Measurements from ENCODE around the gene TBL1XR1.
"Not testable (repeated sequence)": the region's sequence is repeated elsewhere in the genome, so short reads cannot be mapped to it uniquely, and the experiment has no call there.

Gene TBL1XR1

DNA sequence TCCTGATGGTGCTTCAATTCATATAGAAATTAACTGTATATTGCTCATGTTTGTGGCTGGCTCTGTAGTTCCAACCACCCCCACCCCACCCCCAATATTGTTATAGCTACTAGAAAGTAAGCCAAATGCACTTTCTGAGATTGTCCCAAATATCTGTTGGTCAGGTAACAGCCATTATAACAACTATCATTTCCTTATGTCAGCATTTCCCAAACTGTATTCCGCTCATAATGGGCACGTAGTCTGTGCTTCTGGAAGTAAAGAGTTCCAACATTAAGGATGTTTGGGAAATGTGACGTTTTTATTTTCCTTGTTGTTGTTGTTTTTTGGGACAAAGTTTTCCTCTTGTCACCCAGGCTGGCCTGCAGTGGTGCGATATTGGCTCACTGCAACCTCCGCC, 12.2 kb upstream of the TBL1XR1 start:
- Histone ChIP-seq H3K4me1 (ENCODE audit: control insufficient read depth, insufficient read depth, low read length, poor library complexity, severe bottlenecking) (no peaks in the 10 kb centered on the region), H3K27me3 (replicated peaks; ENCODE audit: control insufficient read depth, insufficient read depth, low read length, poor library complexity, severe bottlenecking) (no peaks in the 10 kb centered on the region), H3K9me3 (ENCODE audit: control insufficient read depth, low read length) (no peaks in the 10 kb centered on the region), H3K36me3 (ENCODE audit: control insufficient read depth, insufficient read depth, low read length) (no peaks in the 10 kb centered on the region), H3K27ac (ENCODE audit: insufficient read depth, low read length, poor library complexity, severe bottlenecking) (no peak overlapping the region), H3K4me3 (ENCODE audit: insufficient read depth, low read depth, low read length, poor library complexity, severe bottlenecking) (no peak overlapping the region)
- DNase-seq: no peak

DNA sequence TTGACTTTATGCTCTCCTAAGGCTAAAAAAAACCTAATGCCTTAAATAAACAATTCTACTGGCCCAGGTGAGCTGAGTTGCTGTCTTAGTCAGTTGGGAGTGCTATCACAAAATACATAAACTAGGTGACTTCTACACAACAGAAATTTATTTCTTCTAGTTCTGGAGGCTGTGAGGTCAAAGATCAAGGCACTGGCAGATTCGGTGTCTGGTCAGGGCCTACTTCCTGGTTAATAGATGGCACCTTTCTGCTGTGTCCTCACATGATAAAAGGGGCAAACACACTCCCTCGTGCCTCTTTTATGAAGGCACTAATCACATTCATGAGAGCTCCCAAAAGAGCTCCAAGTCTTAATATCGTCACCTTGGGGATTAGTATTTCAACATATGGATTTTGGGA, 11.5 kb upstream of the TBL1XR1 start:
- no peaks in the 10 kb centered on the region for H3K27me3 ChIP-seq (replicated peaks; ENCODE audit: control insufficient read depth, insufficient read depth, low read length, poor library complexity, severe bottlenecking)
- no peak for DNase-seq
- no peak overlapping the region for H3K27ac ChIP-seq (ENCODE audit: insufficient read depth, low read length, poor library complexity, severe bottlenecking)
- H3K4me1 ChIP-seq (ENCODE audit: control insufficient read depth, insufficient read depth, low read length, poor library complexity, severe bottlenecking): no peaks in the 10 kb centered on the region
- H3K36me3 ChIP-seq (ENCODE audit: control insufficient read depth, insufficient read depth, low read length): no peaks in the 10 kb centered on the region
- no peak overlapping the region for H3K4me3 ChIP-seq (ENCODE audit: insufficient read depth, low read depth, low read length, poor library complexity, severe bottlenecking)
- H3K9me3 ChIP-seq (ENCODE audit: control insufficient read depth, low read length): no peaks in the 10 kb centered on the region

DNA sequence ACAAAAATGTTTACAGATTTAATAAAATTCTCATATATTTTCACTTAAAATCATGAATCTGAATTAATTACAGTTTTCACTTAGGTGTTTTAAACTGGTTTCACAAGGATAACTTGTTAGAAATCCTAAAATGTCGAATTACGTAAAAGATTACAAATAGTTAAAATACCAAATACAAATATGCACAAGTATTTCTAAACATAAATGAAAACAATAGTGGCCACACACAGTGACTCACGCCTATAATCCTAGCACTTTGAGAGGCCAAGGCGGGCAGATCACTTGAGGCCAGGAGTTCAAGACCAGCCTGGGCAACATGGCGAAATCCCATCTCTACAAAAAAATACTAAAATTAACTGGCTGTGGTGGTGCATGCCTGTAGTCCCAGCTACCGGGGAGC, 10.9 kb upstream of the TBL1XR1 start:
- Histone ChIP-seq H3K4me1 (ENCODE audit: control insufficient read depth, insufficient read depth, low read length, poor library complexity, severe bottlenecking) (no peaks in the 10 kb centered on the region), H3K27ac (ENCODE audit: insufficient read depth, low read length, poor library complexity, severe bottlenecking) (no peak overlapping the region), H3K9me3 (ENCODE audit: control insufficient read depth, low read length) (no peaks in the 10 kb centered on the region), H3K4me3 (ENCODE audit: insufficient read depth, low read depth, low read length, poor library complexity, severe bottlenecking) (no peak overlapping the region), H3K36me3 (ENCODE audit: control insufficient read depth, insufficient read depth, low read length) (no peaks in the 10 kb centered on the region), H3K27me3 (replicated peaks; ENCODE audit: control insufficient read depth, insufficient read depth, low read length, poor library complexity, severe bottlenecking) (no peaks in the 10 kb centered on the region)
- no peak for DNase-seq

DNA sequence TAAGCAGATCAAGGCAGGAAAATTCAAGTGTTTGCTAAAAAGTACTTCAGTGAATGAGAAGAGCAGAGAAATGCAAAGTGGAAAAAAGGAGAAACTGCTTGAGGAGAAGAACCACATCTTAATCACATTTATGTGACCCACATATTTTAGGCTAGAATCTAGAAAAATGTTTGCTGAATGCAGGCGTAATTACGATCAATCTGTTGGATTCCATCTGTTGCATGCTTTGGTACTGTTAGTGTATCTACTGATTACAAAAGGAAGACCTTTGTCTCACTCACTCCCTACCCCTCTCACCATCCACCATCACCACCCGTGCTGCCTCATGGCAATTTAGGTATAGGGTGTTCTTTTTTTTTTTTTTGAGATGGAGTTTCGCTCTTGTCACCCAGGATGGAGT, 9.7 kb upstream of the TBL1XR1 start:
- H3K27me3 ChIP-seq (replicated peaks; ENCODE audit: control insufficient read depth, insufficient read depth, low read length, poor library complexity, severe bottlenecking): no peaks in the 10 kb centered on the region
- DNase-seq: no peak
- H3K4me3 ChIP-seq (ENCODE audit: insufficient read depth, low read depth, low read length, poor library complexity, severe bottlenecking): no peak overlapping the region
- H3K4me1 ChIP-seq (ENCODE audit: control insufficient read depth, insufficient read depth, low read length, poor library complexity, severe bottlenecking): peaks cover 4% of the 10 kb centered on the region
- H3K27ac ChIP-seq (ENCODE audit: insufficient read depth, low read length, poor library complexity, severe bottlenecking): no peak overlapping the region
- H3K36me3 ChIP-seq (ENCODE audit: control insufficient read depth, insufficient read depth, low read length): no peaks in the 10 kb centered on the region
- H3K9me3 ChIP-seq (ENCODE audit: control insufficient read depth, low read length): no peaks in the 10 kb centered on the region

DNA sequence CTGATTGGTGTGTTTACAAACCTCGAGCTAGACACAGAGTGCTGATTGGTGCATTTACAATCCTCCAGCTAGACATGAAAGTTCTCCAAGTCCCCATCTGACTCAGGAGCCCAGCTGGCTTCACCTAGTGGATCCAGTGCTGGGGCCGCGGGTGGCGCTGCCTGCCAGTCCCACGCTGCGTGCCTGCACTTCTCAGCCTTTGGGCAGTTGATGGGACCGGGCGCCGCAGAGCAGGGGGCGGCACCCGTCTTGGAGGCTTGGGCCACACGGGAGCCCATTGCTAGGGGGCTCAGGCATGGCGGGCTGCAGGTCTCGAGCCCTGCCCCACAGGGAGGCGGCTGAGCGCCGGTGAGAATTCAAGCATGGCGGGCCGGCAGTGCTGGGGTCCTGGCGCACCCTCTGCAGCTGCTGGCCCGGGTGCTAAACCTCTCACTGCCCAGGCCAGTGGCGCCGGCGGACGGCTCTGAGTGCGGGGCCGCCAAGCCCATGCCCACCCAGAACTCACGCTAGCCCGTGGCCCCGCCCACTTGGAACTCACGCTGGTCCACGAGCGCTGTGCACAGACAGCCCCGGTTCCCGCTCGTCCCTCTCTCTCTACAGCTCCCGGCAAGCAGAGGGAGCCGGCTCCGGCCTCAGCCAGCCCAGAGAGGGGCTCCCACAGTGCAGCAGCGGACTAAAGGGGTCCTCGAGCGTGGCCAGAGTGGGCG, 6.6 kb upstream of the TBL1XR1 start:
- Histone ChIP-seq H3K4me3 (ENCODE audit: insufficient read depth, low read depth, low read length, poor library complexity, severe bottlenecking) (no peak overlapping the region), H3K9me3 (ENCODE audit: control insufficient read depth, low read length) (no peaks in the 10 kb centered on the region), H3K27me3 (replicated peaks; ENCODE audit: control insufficient read depth, insufficient read depth, low read length, poor library complexity, severe bottlenecking) (no peaks in the 10 kb centered on the region), H3K4me1 (ENCODE audit: control insufficient read depth, insufficient read depth, low read length, poor library complexity, severe bottlenecking) (peaks cover 15% of the 10 kb centered on the region), H3K36me3 (ENCODE audit: control insufficient read depth, insufficient read depth, low read length) (no peaks in the 10 kb centered on the region), H3K27ac (ENCODE audit: insufficient read depth, low read length, poor library complexity, severe bottlenecking) (no peak overlapping the region)
- no peak for DNase-seq

DNA sequence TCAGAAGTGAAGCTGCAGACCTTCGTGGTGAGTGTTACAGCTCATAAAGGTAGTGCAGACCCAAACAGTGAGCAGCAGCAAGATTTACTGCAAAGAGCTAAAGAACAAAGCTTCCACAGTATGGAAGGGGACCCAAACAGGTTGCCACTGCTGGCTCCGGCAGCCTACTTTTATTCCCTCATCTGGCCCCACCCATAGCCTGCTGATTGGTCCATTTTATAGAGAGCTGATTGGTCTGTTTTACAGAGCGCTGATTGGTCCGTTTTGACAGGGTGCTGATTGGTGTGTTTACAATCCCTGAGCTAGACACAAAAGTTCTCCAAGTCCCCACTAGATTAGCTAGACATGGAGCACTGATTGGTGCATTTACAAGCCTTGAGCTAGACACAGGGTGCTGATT, 5.7 kb upstream of the TBL1XR1 start:
- not testable (repeated sequence) for DNase-seq; H3K4me3 ChIP-seq (ENCODE audit: insufficient read depth, low read depth, low read length, poor library complexity, severe bottlenecking); H3K36me3 ChIP-seq (ENCODE audit: control insufficient read depth, insufficient read depth, low read length); H3K27me3 ChIP-seq (replicated peaks; ENCODE audit: control insufficient read depth, insufficient read depth, low read length, poor library complexity, severe bottlenecking); H3K9me3 ChIP-seq (ENCODE audit: control insufficient read depth, low read length)
- peaks cover 21% of the 10 kb centered on the region for H3K4me1 ChIP-seq (ENCODE audit: control insufficient read depth, insufficient read depth, low read length, poor library complexity, severe bottlenecking)
- H3K27ac ChIP-seq (ENCODE audit: insufficient read depth, low read length, poor library complexity, severe bottlenecking): peak overlapping the region; percentile 58

DNA sequence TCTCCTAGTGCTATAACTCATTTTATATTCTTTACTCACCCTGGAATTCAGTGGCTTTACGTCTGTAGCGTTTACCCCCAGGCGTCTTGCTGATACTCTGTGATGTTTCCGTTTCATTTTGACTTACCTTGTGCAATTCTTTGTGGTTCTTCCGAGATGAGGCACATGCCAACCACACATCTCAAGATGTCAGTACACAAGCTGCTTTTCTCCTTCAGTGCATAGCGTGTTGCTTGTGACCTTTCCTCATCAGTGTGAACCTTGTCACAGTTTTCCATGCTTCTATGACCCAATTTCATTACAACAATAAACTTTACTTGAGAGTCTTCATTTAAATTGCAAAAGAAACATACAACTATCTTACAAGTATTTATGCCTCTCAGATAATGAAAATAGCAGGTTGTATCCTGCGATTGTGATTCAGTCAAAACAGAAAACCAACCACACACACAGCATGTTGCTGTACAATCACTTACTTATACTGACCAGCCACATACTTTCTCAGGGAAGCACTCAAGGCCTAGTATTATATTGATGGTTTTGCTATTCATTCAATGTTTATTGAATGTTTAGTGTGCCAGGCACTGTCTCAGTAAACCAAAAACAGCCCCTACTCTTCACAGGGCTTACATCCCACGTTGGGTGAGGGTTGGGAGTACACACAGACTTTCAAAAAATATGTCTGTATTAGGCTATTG, 4.6 kb upstream of the TBL1XR1 start:
- H3K4me3 ChIP-seq (ENCODE audit: insufficient read depth, low read depth, low read length, poor library complexity, severe bottlenecking): peak overlapping the region; percentile 0
- H3K27me3 ChIP-seq (replicated peaks; ENCODE audit: control insufficient read depth, insufficient read depth, low read length, poor library complexity, severe bottlenecking): no peaks in the 10 kb centered on the region
- H3K9me3 ChIP-seq (ENCODE audit: control insufficient read depth, low read length): no peaks in the 10 kb centered on the region
- peak; percentile 12 to 35 (median 32) for DNase-seq
- H3K27ac ChIP-seq (ENCODE audit: insufficient read depth, low read length, poor library complexity, severe bottlenecking): peak overlapping the region; percentile 58
- peaks cover 21% of the 10 kb centered on the region for H3K4me1 ChIP-seq (ENCODE audit: control insufficient read depth, insufficient read depth, low read length, poor library complexity, severe bottlenecking)
- H3K36me3 ChIP-seq (ENCODE audit: control insufficient read depth, insufficient read depth, low read length): no peaks in the 10 kb centered on the region

DNA sequence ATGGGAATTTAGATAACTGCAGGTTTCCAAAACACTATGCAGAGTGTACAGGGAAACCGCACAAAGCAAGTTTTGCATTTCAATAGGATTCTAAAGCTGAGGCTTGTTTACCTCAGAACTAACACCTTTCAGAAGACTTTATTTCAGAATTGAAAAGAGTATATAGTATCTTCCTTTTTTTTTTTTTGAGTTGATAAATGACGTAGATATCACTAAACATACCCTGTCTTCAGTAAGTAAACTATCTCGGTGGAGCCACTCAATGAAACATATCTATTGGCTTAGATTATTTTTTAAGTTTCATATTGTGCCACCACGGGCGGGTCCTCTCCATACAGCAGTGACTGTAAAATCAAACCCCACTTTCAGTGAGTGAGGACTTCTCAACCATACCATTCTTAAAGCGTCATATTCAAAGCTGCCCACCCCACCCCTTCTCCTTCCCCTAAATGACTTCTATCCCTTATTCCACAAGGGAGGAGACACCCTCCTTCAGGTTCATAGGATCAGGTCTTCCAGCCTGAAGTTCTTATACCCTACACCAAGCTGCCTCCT, 2.0 kb upstream of the TBL1XR1 start:
- DNase-seq: no peak
- H3K4me1 ChIP-seq (ENCODE audit: control insufficient read depth, insufficient read depth, low read length, poor library complexity, severe bottlenecking): peaks cover 21% of the 10 kb centered on the region

DNA sequence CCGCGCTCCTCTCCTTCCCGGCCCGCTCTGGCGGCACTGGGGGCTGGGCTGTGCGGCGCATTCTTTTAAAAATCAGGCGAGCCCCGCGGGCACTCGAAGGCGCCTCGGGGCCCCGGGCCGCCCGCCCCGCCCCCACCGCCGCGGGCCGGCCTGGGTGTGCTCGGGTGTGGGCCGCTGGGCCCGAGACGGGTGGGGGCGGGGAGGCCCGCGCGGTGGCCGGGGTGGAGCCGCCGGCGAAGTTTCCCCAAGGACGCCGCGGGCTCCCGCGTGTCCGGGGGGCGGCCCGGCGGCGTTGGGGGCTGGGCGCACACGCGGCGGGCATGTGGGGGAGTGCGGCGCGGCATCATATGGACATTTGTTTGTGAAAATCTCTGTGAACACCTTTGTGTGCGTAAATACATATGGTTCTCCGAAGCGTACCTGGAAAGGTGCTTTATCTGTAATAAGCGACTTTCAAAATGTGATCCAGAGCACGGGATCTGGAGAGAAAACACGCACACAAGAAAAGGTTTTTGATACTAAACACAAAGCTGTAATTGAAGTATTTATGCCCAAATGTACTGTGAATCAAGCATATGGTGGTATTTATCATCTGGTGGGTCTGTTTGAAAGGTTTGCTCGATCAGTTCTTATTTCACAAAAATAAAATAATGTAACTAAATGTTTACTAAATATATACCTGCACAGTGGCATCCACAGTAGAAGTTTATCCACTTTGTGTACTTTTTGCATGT, 612 bp upstream of the TBL1XR1 start:
- Histone ChIP-seq H3K4me3 (ENCODE audit: insufficient read depth, low read depth, low read length, poor library complexity, severe bottlenecking) (peak overlapping the region; percentile 61), H3K27ac (ENCODE audit: insufficient read depth, low read length, poor library complexity, severe bottlenecking) (peak overlapping the region; percentile 87), H3K27me3 (replicated peaks; ENCODE audit: control insufficient read depth, insufficient read depth, low read length, poor library complexity, severe bottlenecking) (no peaks in the 10 kb centered on the region), H3K36me3 (ENCODE audit: control insufficient read depth, insufficient read depth, low read length) (no peaks in the 10 kb centered on the region), H3K9me3 (ENCODE audit: control insufficient read depth, low read length) (no peaks in the 10 kb centered on the region), H3K4me1 (ENCODE audit: control insufficient read depth, insufficient read depth, low read length, poor library complexity, severe bottlenecking) (peaks cover 21% of the 10 kb centered on the region)
- no peak for DNase-seq

More for the DNA sequence above, 2.0 kb upstream of the TBL1XR1 start:
- no peaks in the 10 kb centered on the region for H3K9me3 ChIP-seq (ENCODE audit: control insufficient read depth, low read length)
- H3K27ac ChIP-seq (ENCODE audit: insufficient read depth, low read length, poor library complexity, severe bottlenecking): peak overlapping the region; percentile 87
- no peaks in the 10 kb centered on the region for H3K36me3 ChIP-seq (ENCODE audit: control insufficient read depth, insufficient read depth, low read length)
- H3K27me3 ChIP-seq (replicated peaks; ENCODE audit: control insufficient read depth, insufficient read depth, low read length, poor library complexity, severe bottlenecking): no peaks in the 10 kb centered on the region
- peak overlapping the region; percentile 61 for H3K4me3 ChIP-seq (ENCODE audit: insufficient read depth, low read depth, low read length, poor library complexity, severe bottlenecking)
